Activated CD4-positive, alpha-beta T cell treated with anti-CD3 and anti-CD28 coated beads, Interleukin-2, Interleukin-6, amounts not matched to agents 100 ng/mL and 50 ng/mL, durations not matched to agents 16 hours and 8 hours (primary cell): ENCODE measurements around the gene FLRT1.
"Not testable (repeated sequence)": the region's sequence is repeated elsewhere in the genome, so short reads cannot be mapped to it uniquely, and the experiment has no call there.

Experiments
- DNase-seq: peaks from one replicate; pipeline ENCODE4 v3.0.0-alpha.2; 2020

The FLRT1 gene

GRCh38 chr11:64026575-64027205 is 9.0 kb upstream of the FLRT1 start:
- no peak for DNase-seq

DNA sequence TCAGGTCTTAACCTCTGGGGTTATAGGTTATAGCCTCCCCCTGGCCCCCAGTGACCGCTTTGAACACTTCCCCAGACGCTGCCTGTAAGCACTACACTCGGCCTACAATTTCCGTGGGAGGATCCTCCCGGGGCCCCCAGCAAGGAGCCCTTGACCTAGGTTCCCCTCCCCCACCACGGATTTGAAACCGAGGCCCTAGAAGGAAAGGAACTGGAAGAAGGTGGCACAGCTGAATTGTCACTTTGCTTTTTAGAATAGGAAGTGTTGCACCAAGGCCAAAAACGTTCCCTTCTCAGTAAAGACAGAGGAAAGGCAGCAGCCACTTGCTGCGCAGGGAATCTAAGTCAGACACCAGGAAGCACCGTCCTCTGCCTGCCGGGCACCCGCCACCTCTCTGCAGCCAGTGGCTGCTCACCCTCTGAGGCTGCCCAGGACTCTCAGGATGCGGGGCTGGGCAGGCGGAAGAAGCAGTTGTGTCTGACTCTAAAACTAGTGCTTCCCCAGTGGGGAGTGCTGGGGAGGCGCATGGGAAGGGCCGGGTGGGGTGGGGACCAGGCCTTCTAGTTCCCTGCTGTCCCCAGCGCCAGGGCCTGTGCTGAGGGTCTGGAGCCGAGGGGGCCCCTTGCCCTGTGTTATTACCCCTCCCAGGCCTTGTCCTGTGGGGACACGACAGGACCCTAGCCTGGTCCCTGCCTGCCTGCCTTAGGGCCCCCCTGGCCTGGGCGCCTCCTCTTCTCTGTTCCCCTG is 7.9 kb upstream of the FLRT1 start:
- no peak for DNase-seq

GRCh38 chr11:64028398-64029115 is 7.2 kb upstream of the FLRT1 start:
- no peak for DNase-seq

DNA sequence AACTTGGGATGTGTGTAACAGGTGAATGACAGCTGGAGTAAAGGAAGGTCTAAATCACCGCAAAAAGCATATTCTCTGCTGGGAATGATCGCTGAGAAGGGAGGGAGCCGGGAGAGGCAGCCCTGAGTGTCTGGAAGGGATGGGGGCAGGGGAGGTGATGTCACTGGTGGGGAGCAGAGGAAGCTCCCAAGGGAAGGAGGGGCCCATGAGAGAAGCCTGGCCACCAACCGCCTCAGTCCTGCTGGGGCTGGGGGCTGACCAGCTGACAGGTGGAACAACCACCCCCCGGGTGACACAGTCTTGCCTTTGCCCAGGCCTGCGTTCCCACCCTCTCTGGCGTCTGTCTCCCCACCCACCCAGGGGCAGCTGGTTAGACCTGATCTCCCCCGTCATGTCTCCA is 6.0 kb upstream of the FLRT1 start:
- DNase-seq = no peak

GRCh38 chr11:64031001-64031400 is 4.7 kb upstream of the FLRT1 start:
- no peak for DNase-seq

DNA sequence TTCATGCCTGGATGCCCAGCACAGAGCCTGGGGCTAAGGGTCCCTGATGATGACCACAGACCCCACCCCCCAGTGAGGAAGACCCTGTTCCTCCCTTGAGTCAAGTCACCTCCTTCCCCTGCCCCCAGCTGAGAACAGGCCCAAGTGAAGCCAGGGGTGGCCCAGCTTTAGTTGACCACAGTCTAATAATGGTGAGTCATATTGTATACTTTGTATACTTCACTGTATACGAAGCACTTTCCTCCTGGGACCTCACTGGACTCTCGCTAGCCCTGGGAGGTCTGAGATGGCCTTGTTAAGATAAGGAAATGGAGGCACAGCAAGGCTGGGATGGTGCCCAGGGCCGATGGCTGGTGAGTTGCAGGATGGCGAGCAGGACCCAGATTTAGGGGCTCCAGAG is 3.7 kb upstream of the FLRT1 start:
- no peak for DNase-seq

GRCh38 chr11:64034411-64034811 is 1.3 kb upstream of the FLRT1 start:
- DNase-seq = no peak

DNA sequence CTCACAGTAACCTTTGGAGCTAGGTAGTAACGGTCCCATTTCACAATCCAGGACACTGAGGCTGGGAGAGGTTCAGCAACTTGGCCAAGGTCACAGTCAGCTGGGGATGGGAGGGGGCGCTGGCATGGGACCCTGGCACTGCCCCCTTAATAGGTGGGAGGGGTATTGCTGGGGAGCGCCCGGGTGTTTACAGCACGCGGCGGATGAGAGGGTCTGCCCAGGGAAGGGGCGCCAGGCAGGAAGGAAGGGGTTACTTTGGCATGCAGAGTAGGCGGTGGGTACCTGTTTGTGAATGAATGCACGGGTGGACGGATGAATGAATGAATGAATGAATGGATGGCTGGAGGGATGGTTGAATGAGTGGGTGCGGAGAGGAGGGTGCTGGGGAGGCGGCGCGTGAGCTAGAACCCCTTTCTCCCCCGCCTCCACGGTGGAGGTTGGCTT is 628 bp upstream of the FLRT1 start:
- DNase-seq = no peak

GRCh38 chr11:64036087-64037026 is 626 bp downstream of the FLRT1 start:
- no peak for DNase-seq

DNA sequence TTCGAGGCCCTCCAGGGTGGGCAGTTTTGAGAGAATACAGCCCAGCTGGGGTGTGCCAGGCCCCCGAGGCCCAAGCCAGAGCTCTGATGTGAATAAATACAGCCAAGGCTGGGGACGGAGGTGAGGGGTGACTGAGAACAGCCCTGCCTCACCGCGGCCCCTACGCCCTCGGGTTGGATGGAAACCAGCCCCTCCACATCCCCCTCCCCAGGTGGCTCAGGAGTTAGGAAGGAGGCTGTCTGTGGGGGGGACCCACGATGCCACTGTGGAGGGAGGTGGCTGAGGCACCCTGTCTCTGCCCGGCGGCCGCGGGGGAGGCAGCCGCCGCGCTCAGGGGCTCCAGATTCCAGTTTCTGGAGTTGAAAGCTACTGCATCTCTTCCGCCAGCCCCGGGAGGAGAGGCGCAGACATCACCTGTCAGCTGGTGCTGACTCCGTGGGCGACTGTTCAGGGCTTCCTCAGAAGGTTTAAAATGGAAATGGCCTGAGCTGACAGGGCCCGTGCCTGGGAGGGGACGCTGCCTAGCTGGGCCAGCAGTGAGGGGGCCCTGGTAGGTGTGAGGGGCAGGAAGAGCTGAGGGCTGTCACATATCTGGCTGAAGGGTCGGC is 1.4 kb downstream of the FLRT1 start:
- no peak for DNase-seq

- DNase-seq = no peak
Measured at GRCh38 chr11:64038500-64038899, 2.8 kb downstream of the FLRT1 start.

DNA sequence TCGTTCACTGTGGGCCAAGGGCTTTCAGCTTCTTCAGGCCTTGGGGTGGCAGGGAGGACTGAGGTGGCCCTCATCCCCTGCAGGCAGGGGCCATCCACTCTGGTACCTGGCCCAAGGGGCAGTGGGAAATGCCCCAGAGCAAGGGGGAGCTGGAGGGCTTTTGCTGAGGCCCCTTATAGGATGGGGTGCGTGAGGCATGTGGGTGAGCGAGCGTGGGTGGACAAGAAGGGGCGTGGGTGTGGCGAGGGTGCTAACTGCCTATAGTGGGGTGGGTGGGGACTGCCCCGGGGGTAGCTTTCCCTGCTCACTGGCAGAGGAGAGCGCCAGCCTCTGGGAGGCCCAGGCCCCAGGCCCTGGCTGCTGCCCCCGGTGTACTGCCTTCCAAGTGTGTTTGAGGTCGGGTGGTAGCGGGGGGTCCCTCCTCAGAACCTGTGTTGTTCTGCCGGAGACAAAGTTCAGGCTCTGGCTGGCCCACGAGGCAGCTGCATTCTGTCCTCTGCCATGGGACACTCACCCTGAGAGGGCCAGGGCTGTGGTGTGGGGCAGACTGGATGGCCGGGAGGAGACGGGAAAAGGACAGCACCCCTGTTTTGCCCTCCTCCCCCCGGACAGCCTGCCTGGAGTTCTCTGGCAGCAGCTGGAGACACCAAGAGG is 3.4 kb downstream of the FLRT1 start:
- DNase-seq = no peak

- no peak for DNase-seq
Measured at GRCh38 chr11:64040684-64041322, 5.1 kb downstream of the FLRT1 start.

DNA sequence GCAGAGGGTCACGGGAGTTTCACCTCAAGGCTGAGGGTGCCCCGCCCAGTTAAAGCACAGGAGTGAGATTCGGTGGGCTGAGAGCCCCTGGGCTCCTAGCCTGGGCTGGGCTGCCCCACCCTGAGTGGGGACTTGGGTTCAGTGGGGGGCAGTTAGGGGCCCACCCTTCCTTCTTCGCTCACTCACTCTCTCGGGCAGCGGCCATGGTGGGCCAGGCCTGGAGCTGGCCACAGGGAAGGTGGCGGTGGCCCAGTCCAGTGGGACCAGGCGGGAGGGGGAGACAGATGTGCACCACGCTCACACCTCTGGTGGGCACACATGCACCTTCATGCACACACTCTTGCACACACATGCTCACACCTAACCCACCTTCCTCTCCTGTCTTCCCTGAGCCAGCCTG is 6.1 kb downstream of the FLRT1 start:
- DNase-seq = no peak

- DNase-seq = no peak
Measured at GRCh38 chr11:64042301-64042700, 6.6 kb downstream of the FLRT1 start.

- DNase-seq = no peak
Measured at GRCh38 chr11:64043545-64043944, 7.8 kb downstream of the FLRT1 start.

- no peak for DNase-seq
Measured at GRCh38 chr11:64044730-64045393, 9.1 kb downstream of the FLRT1 start.

- no peak for DNase-seq
Measured at GRCh38 chr11:64045700-64046099, 10.0 kb downstream of the FLRT1 start.

- DNase-seq = not testable (repeated sequence)
Measured at GRCh38 chr11:64047373-64047772, 11.6 kb downstream of the FLRT1 start.

- no peak for DNase-seq
Measured at GRCh38 chr11:64048042-64048854, 12.5 kb downstream of the FLRT1 start.
